Mesothelial cell of epicardium (in vitro differentiated cells): ENCODE measurements around the gene OLIG2. TPM values are rescaled to one million over a fixed set of nuclear protein-coding genes. Genes with fewer than 3 reads are reported as not detected.

ENCODE experiments used
- DNase-seq, 2 experiments: peaks; one replicate each; pipeline ENCODE4 v3.0.0; 2021; ENCODE audit warnings: low spot score in 2 of 2; ENCODE audit not compliant: unreplicated experiment in 2 of 2
- H3K27ac Mint-ChIP-seq: 2 replicates; pipeline ENCODE4 v1.8.0; 2021; ENCODE audit warnings: mixed read lengths
- H3K27me3 Mint-ChIP-seq: 2 replicates; pipeline ENCODE4 v1.8.0; 2021; ENCODE audit warnings: low read depth, mixed read lengths
- H3K36me3 Mint-ChIP-seq: 2 replicates; pipeline ENCODE4 v1.8.0; 2021; ENCODE audit warnings: mixed read lengths
- H3K4me1 Mint-ChIP-seq: 2 replicates; pipeline ENCODE4 v1.8.0; 2021; ENCODE audit warnings: mixed read lengths
- H3K4me3 Mint-ChIP-seq: 2 replicates; pipeline ENCODE4 v1.8.0; 2021; ENCODE audit warnings: mild to moderate bottlenecking, moderate library complexity, mixed read lengths
- H3K9me3 Mint-ChIP-seq: 2 replicates; pipeline ENCODE4 v1.8.0; 2021; ENCODE audit warnings: mixed read lengths
- total RNA-seq: library from RNA; stranded (reverse); gene quantifications from 3 replicates; pipeline ENCODE4 v1.2.1, GENCODE V29; 2021
- TF ChIP-seq, protein P1 (sequence below): fragments of 200-600 bp; sonication (generic); IDR thresholded peaks from one replicate; pipeline ENCODE4 v1.5.0; 2021; ENCODE audit warnings: antibody characterized with exemption; ENCODE audit not compliant: unreplicated experiment

OLIG2 gene
- total RNA-seq, 1 donor from 2014 or later, result 0.38 TPM

DNA sequence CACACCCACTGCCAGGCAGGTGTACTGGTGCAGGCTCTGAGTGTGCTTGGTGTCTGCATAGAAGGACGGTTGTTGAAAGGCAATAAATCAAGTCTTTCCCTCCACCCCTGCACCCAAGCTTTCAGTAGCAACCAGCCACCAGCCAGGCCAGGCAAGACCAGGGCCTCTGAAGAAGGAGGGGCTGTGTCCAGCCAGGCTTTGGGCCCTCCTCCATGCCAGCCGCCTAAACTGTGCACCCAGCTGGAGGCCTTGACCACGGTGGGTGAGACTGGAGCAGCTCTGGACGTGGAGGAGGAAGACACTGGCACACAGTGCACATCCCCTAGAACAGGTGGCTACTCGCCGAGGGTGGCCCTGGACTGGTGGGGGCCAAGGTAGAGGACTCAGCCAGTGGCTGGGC, 4.9 kb downstream of the OLIG2 start:
- H3K4me3 Mint-ChIP-seq, result no peak overlapping the region
- peaks cover 7% of the 10 kb centered on the region for H3K4me1 Mint-ChIP-seq
- no peak for DNase-seq
- H3K27ac Mint-ChIP-seq, result no peak overlapping the region
- TF ChIP-seq, protein P1, sequence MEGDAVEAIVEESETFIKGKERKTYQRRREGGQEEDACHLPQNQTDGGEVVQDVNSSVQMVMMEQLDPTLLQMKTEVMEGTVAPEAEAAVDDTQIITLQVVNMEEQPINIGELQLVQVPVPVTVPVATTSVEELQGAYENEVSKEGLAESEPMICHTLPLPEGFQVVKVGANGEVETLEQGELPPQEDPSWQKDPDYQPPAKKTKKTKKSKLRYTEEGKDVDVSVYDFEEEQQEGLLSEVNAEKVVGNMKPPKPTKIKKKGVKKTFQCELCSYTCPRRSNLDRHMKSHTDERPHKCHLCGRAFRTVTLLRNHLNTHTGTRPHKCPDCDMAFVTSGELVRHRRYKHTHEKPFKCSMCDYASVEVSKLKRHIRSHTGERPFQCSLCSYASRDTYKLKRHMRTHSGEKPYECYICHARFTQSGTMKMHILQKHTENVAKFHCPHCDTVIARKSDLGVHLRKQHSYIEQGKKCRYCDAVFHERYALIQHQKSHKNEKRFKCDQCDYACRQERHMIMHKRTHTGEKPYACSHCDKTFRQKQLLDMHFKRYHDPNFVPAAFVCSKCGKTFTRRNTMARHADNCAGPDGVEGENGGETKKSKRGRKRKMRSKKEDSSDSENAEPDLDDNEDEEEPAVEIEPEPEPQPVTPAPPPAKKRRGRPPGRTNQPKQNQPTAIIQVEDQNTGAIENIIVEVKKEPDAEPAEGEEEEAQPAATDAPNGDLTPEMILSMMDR, result no peak
- no peaks in the 10 kb centered on the region for H3K36me3 Mint-ChIP-seq
- H3K27me3 Mint-ChIP-seq, result peaks cover 92% of the 10 kb centered on the region
- H3K9me3 Mint-ChIP-seq, result no peaks in the 10 kb centered on the region

DNA sequence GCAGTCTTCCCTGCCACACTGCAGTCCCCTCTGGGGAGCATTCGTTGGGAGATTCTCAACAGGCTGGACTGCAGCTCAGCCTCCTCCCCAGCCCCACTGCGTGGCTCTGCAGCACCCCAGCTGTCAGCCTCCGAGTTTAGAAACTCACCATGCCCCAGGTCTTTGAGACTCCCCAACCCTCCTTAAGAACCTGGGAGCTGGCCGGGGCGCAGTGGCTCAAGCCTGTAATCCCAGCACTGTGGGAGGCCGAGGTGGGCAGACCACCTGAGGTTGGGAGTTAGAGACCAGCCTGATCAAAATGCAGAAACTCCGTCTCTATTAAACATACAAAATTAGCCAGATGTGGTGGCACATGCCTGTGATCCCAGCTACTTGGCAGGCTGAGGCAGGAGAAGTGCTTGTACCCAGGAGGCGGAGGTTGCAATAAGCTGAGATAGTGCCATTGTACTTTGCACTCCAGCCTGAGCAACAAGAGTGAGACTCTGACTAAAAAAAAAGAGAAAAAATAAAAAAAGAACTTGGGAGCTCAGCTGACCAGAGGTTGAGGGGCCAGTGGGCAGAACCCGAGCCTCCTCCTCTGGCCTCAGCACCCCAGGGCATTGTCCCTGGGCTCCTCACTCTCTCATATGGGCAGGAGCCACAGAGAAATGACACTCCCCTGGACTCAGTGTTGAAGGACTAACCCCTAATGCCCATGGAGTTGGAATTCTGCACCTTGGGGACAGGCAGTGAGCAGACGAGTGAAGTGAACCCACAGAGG, 5.6 kb downstream of the OLIG2 start:
- H3K4me1 Mint-ChIP-seq, result peaks cover 2% of the 10 kb centered on the region
- H3K9me3 Mint-ChIP-seq, result no peaks in the 10 kb centered on the region
- peaks cover 90% of the 10 kb centered on the region for H3K27me3 Mint-ChIP-seq
- TF ChIP-seq, protein P1, result no peak
- no peaks in the 10 kb centered on the region for H3K36me3 Mint-ChIP-seq
- DNase-seq, result no peak
- H3K4me3 Mint-ChIP-seq, result no peak overlapping the region
- H3K27ac Mint-ChIP-seq, result no peak overlapping the region

GRCh38 chr21:33032434-33033047, 6.8 kb downstream of the OLIG2 start:
- Mint-ChIP-seq H3K4me3 (no peak overlapping the region), H3K36me3 (no peaks in the 10 kb centered on the region), H3K27me3 (peaks cover 93% of the 10 kb centered on the region), H3K9me3 (no peaks in the 10 kb centered on the region), H3K4me1 (peaks cover 2% of the 10 kb centered on the region), H3K27ac (no peak overlapping the region)
- no peak for DNase-seq
- TF ChIP-seq, protein P1, result no peak

GRCh38 chr21:33033094-33033951, 7.6 kb downstream of the OLIG2 start:
- no peak overlapping the region for H3K4me3 Mint-ChIP-seq
- no peak for DNase-seq
- H3K27me3 Mint-ChIP-seq, result peaks cover 93% of the 10 kb centered on the region
- H3K27ac Mint-ChIP-seq, result no peak overlapping the region
- no peaks in the 10 kb centered on the region for H3K36me3 Mint-ChIP-seq
- H3K9me3 Mint-ChIP-seq, result no peaks in the 10 kb centered on the region
- TF ChIP-seq, protein P1, result no peak
- H3K4me1 Mint-ChIP-seq, result peaks cover 2% of the 10 kb centered on the region

- Mint-ChIP-seq H3K27ac (no peak overlapping the region), H3K9me3 (no peaks in the 10 kb centered on the region), H3K4me1 (peaks cover 2% of the 10 kb centered on the region), H3K4me3 (no peak overlapping the region), H3K36me3 (no peaks in the 10 kb centered on the region), H3K27me3 (peaks cover 93% of the 10 kb centered on the region)
- no peak for DNase-seq
- TF ChIP-seq, protein P1, result no peak
These were observed 8.3 kb downstream of the OLIG2 start for GRCh38 chr21:33033961-33034413.
